Ishikawa (cell line): ENCODE measurements around the gene PRPF19.

ENCODE experiments used
- CEBPB ChIP-seq: IDR thresholded peaks from 2 replicates; pipeline ENCODE4 v1.6.1; 2012
- CREB1 ChIP-seq: IDR thresholded peaks from 2 replicates; pipeline ENCODE4 v1.6.1; 2012; ENCODE audit warnings: low read depth
- EGR1 ChIP-seq: IDR thresholded peaks from 2 replicates; pipeline ENCODE4 v1.6.1; 2012
- EP300 ChIP-seq: IDR thresholded peaks from 2 replicates; pipeline ENCODE4 v1.6.1; 2012; ENCODE audit warnings: borderline replicate concordance
- FOXM1 ChIP-seq: IDR thresholded peaks from 2 replicates; pipeline ENCODE4 v1.6.1; 2012; ENCODE audit warnings: low read depth, borderline replicate concordance
- MAX ChIP-seq: IDR thresholded peaks from 2 replicates; pipeline ENCODE4 v1.6.1; 2012
- NFIC ChIP-seq: IDR thresholded peaks from 2 replicates; pipeline ENCODE4 v1.6.1; 2012
- RAD21 ChIP-seq: IDR thresholded peaks from 2 replicates; pipeline ENCODE4 v1.6.1; 2012; ENCODE audit warnings: low read depth
- TAF1 ChIP-seq: IDR thresholded peaks from 2 replicates; pipeline ENCODE4 v1.6.1; 2012; ENCODE audit warnings: low read depth, mild to moderate bottlenecking
- TCF12 ChIP-seq: IDR thresholded peaks from 2 replicates; pipeline ENCODE4 v1.6.1; 2012; ENCODE audit warnings: low read depth
- TEAD4 ChIP-seq: IDR thresholded peaks from 2 replicates; pipeline ENCODE4 v1.6.1; 2012
- YY1 ChIP-seq: IDR thresholded peaks from 2 replicates; pipeline ENCODE4 v1.6.1; 2012; ENCODE audit warnings: low read depth
- ZBTB7A ChIP-seq: IDR thresholded peaks from 2 replicates; pipeline ENCODE4 v1.6.1; 2012; ENCODE audit warnings: low read depth
- TF ChIP-seq, protein P1 (sequence below): IDR thresholded peaks from 2 replicates; pipeline ENCODE4 v1.6.1; 2012; ENCODE audit warnings: low read depth, mild to moderate bottlenecking
- TF ChIP-seq, protein P2 (sequence below): IDR thresholded peaks from 2 replicates; pipeline ENCODE4 v1.6.1; 2012

PRPF19 gene

GRCh38 chr11:60899046-60899936 lies 7.1 kb downstream of the PRPF19 start:
- TF ChIP-seq ZBTB7A (no peak), EGR1 (no peak), RAD21 (peak; percentile 53), TEAD4 (no peak)
- TF ChIP-seq, protein P1, sequence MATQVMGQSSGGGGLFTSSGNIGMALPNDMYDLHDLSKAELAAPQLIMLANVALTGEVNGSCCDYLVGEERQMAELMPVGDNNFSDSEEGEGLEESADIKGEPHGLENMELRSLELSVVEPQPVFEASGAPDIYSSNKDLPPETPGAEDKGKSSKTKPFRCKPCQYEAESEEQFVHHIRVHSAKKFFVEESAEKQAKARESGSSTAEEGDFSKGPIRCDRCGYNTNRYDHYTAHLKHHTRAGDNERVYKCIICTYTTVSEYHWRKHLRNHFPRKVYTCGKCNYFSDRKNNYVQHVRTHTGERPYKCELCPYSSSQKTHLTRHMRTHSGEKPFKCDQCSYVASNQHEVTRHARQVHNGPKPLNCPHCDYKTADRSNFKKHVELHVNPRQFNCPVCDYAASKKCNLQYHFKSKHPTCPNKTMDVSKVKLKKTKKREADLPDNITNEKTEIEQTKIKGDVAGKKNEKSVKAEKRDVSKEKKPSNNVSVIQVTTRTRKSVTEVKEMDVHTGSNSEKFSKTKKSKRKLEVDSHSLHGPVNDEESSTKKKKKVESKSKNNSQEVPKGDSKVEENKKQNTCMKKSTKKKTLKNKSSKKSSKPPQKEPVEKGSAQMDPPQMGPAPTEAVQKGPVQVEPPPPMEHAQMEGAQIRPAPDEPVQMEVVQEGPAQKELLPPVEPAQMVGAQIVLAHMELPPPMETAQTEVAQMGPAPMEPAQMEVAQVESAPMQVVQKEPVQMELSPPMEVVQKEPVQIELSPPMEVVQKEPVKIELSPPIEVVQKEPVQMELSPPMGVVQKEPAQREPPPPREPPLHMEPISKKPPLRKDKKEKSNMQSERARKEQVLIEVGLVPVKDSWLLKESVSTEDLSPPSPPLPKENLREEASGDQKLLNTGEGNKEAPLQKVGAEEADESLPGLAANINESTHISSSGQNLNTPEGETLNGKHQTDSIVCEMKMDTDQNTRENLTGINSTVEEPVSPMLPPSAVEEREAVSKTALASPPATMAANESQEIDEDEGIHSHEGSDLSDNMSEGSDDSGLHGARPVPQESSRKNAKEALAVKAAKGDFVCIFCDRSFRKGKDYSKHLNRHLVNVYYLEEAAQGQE, result no peak

DNA sequence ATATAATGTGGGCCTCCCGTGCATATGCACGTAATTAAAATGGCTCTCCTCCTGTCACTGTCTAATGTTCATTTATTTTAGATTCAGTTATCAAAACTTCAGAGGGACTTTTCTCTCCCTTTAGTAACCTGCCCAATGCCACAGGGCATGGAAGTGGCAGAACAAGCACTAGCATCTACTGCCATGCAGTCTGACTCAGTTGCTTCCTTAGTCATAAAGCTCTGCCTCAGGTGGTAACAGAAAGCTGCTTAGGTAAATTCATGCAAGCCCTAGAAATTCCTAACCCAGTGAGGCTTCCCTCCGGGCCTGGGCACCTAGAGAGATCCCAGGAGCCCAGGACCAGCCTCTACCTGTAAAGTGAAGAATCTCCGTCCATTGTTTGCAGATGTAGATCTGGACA lies 8.9 kb downstream of the PRPF19 start:
- TF ChIP-seq RAD21 (no peak), TAF1 (no peak), FOXM1 (no peak), MAX (no peak), EP300 (no peak), TEAD4 (no peak), EGR1 (no peak), TCF12 (no peak)
- TF ChIP-seq, protein P2, sequence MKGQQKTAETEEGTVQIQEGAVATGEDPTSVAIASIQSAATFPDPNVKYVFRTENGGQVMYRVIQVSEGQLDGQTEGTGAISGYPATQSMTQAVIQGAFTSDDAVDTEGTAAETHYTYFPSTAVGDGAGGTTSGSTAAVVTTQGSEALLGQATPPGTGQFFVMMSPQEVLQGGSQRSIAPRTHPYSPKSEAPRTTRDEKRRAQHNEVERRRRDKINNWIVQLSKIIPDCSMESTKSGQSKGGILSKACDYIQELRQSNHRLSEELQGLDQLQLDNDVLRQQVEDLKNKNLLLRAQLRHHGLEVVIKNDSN, result no peak

GRCh38 chr11:60895687-60896086 lies 10.7 kb downstream of the PRPF19 start:
- TF ChIP-seq, protein P2, result no peak
- TF ChIP-seq MAX (no peak), ZBTB7A (no peak)

DNA sequence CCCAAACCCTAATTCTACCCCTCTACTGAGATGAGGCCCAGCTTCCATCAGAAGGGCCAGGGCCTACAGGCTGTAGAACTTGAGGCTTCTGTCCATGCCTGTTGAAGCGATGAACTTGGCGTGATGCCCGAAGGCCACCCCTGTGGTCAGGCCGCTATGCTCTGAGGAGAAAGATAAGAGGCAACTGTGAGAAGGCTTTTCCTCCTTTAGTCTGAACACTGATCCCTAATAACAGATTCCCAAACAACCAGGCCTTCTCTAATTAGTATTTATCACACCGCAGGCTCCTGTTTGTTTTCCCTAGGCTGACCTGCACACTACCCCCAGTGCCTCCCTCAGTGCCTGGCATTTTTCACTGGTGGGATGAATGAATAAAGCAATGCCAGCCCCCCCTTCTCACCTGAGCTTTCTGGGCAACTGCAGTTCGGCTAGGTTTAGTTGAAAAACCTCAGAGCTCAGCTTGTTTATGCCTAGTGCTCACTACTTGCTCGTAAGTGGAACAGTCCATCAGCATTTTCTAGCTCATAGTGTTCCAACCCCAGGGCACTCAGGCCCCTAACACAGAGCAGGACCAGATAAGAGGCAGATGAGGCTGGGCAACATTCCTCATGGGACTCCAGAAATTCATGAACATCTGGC lies 15.2 kb downstream of the PRPF19 start:
- no peak for TF ChIP-seq FOXM1
- TF ChIP-seq YY1, result no peak
- TF ChIP-seq, protein P1, result no peak
- TF ChIP-seq TEAD4, result no peak
- TF ChIP-seq EGR1, result no peak
- no peak for TF ChIP-seq TCF12
- no peak for TF ChIP-seq TAF1
- TF ChIP-seq ZBTB7A, result no peak
- TF ChIP-seq RAD21, result no peak
- no peak for TF ChIP-seq NFIC
- no peak for TF ChIP-seq CEBPB
- no peak for TF ChIP-seq MAX
- TF ChIP-seq, protein P2, result no peak
- TF ChIP-seq EP300, result no peak
- no peak for TF ChIP-seq CREB1

GRCh38 chr11:60890696-60891095 lies 15.7 kb downstream of the PRPF19 start:
- no peak for TF ChIP-seq TCF12
- TF ChIP-seq EGR1, result no peak
- TF ChIP-seq NFIC, result no peak
- TF ChIP-seq FOXM1, result no peak
- TF ChIP-seq EP300, result no peak
- TF ChIP-seq ZBTB7A, result no peak
